CD14-positive monocyte (primary cell): ENCODE measurements around the gene ATAD5. TPM values are rescaled to one million over a fixed set of nuclear protein-coding genes. Genes with fewer than 3 reads are reported as not detected.
A peak's percentile ranks its signal among the peaks of the same experiment; 100 is the strongest.

ENCODE experiments used
- DNase-seq, 3 donors: peaks; one replicate each; pipeline ENCODE4 v3.0.0-alpha.2; 2011 to 2022
- H2AFZ ChIP-seq: 2 replicates; pipeline ENCODE4 v1.6.0; 2012; ENCODE audit warnings: mild to moderate bottlenecking, low read depth, low read length, inconsistent platforms; ENCODE audit not compliant: insufficient read depth, poor library complexity, severe bottlenecking
- H3K27ac ChIP-seq, 2 donors: 1 replicate in 1 of 2; 2 replicates in 1 of 2; pipeline ENCODE4 v1.5.1; 2012 to 2013; ENCODE audit warnings: low read length in 2 of 2, control low read depth in 1 of 2, inconsistent platforms in 1 of 2, low read depth in 1 of 2, mild to moderate bottlenecking in 1 of 2
- H3K27me3 ChIP-seq, 2 donors: one replicate each; pipeline versions ENCODE4 v1.6.0 to v1.6.1; 2011 to 2013; ENCODE audit warnings: low read length in 2 of 2; ENCODE audit not compliant: control insufficient read depth in 2 of 2, insufficient read depth in 2 of 2
- H3K36me3 ChIP-seq, 2 donors: replicated peaks in 1 of 2; 1 replicate in 1 of 2; 2 replicates in 1 of 2; pipeline versions ENCODE4 v1.5.1 to v1.6.1; 2012 to 2013; ENCODE audit warnings: low read length in 2 of 2, control low read depth in 1 of 2, inconsistent platforms in 1 of 2, mild to moderate bottlenecking in 1 of 2; ENCODE audit not compliant: insufficient read depth in 2 of 2, control insufficient read depth in 1 of 2
- H3K4me1 ChIP-seq, 2 donors: 1 replicate in 1 of 2; 2 replicates in 1 of 2; pipeline versions ENCODE4 v1.5.1 to v1.6.1; 2012 to 2013; ENCODE audit warnings: low read length in 2 of 2, control low read depth in 1 of 2, inconsistent platforms in 1 of 2, mild to moderate bottlenecking in 1 of 2, moderate library complexity in 1 of 2; ENCODE audit not compliant: insufficient read depth in 2 of 2, control insufficient read depth in 1 of 2
- H3K4me2 ChIP-seq: replicated peaks from 2 replicates; pipeline ENCODE3; 2012; ENCODE audit warnings: low read length, moderate library complexity, mild to moderate bottlenecking; ENCODE audit not compliant: poor library complexity, severe bottlenecking; ENCODE audit errors: extremely low read depth
- H3K4me3 ChIP-seq, 3 experiments: fragments of 200-600 bp in 1 of 3; sonication (generic) in 1 of 3; replicated peaks in 1 of 3; 1 replicate in 2 of 3; 2 replicates in 1 of 3; pipeline ENCODE4 v1.5.1; 2011 to 2013; ENCODE audit warnings: low read length in 3 of 3, mild to moderate bottlenecking in 3 of 3, control low read depth in 2 of 3, low read depth in 2 of 3, inconsistent platforms in 1 of 3, moderate library complexity in 1 of 3
- H3K79me2 ChIP-seq: 2 replicates; pipeline ENCODE4 v1.6.0; 2012; ENCODE audit warnings: mild to moderate bottlenecking, control low read depth, inconsistent platforms, low read length, moderate library complexity; ENCODE audit not compliant: insufficient read depth
- H3K9ac ChIP-seq: 2 replicates; pipeline ENCODE4 v1.6.0; 2017; ENCODE audit warnings: low read length, mild to moderate bottlenecking; ENCODE audit not compliant: insufficient read depth, poor library complexity, severe bottlenecking
- H3K9me3 ChIP-seq, 2 donors: replicated peaks in 1 of 2; 1 replicate in 1 of 2; 2 replicates in 1 of 2; pipeline versions ENCODE4 v1.5.1 to v1.6.1; 2012 to 2013; ENCODE audit warnings: low read length in 2 of 2, control low read depth in 1 of 2; ENCODE audit not compliant: control insufficient read depth in 1 of 2, insufficient read depth in 1 of 2
- H4K20me1 ChIP-seq: 2 replicates; pipeline ENCODE4 v1.6.0; 2012; ENCODE audit warnings: mild to moderate bottlenecking, low read length, control low read depth, moderate library complexity; ENCODE audit not compliant: insufficient read depth
- H3K27ac Mint-ChIP-seq, 7 donors: one replicate each; pipeline ENCODE4 v1.8.0; 2020; ENCODE audit warnings: mild to moderate bottlenecking in 7 of 7, mixed read lengths in 7 of 7, moderate library complexity in 6 of 7, inconsistent platforms in 2 of 7
- H3K27me3 Mint-ChIP-seq, 3 donors: one replicate each; pipeline ENCODE4 v1.8.0; 2021 to 2022; ENCODE audit warnings: low read depth in 3 of 3, mild to moderate bottlenecking in 3 of 3, mixed read lengths in 3 of 3, moderate library complexity in 3 of 3, inconsistent platforms in 1 of 3
- H3K36me3 Mint-ChIP-seq, 2 donors: one replicate each; pipeline ENCODE4 v1.8.0; 2020; ENCODE audit warnings: mixed read lengths in 2 of 2, inconsistent platforms in 1 of 2, mild to moderate bottlenecking in 1 of 2
- H3K4me1 Mint-ChIP-seq: one replicate; pipeline ENCODE4 v1.8.0; 2020; ENCODE audit warnings: mild to moderate bottlenecking, mixed read lengths
- H3K4me3 Mint-ChIP-seq, 2 donors: one replicate each; pipeline ENCODE4 v1.8.0; 2020; ENCODE audit warnings: mild to moderate bottlenecking in 2 of 2, mixed read lengths in 2 of 2, moderate library complexity in 1 of 2
- H3K9me3 Mint-ChIP-seq, 7 donors: one replicate each; pipeline ENCODE4 v1.8.0; 2020 to 2022; ENCODE audit warnings: mixed read lengths in 7 of 7, mild to moderate bottlenecking in 6 of 7, moderate library complexity in 6 of 7, inconsistent platforms in 2 of 7
- WGBS: methylation state at CpG from one replicate; pipeline ENCODE4 v1.1.5; 2013; ENCODE audit warnings: missing lambda C conversion rate; ENCODE audit not compliant: insufficient coverage; 5-methylcytosine and 5-hydroxymethylcytosine counted together
- intact Hi-C, 2 donors: fragments of 100-400 bp; cut with micrococcal nuclease; formaldehyde crosslinking; loops; one replicate each; pipeline versions ENCODE4 v1.15.0 to v1.15.1; 2023
- polyA plus RNA-seq, 3 donors: library from polyadenylated mRNA; depleted of rRNA in 1 of 3; unstranded in 2 of 3; stranded (reverse) in 1 of 3; fragments of 300-500 nt in 2 of 3; fragments of >200 nt in 1 of 3; fragmentation: Illumina TruSeq in 2 of 3; gene quantifications; 1 replicate in 2 of 3; 2 replicates in 1 of 3; pipeline ENCODE4 v1.2.3, GENCODE V29; 2012 to 2021
- TF ChIP-seq, protein P1 (sequence below): fragments of 200-600 bp; IDR thresholded peaks from one replicate; pipeline ENCODE4 v1.8.0; 2022; ENCODE audit warnings: antibody characterized with exemption, mild to moderate bottlenecking

ATAD5 gene
- polyA plus RNA-seq, 3 donors, result 0.24 to 0.57 (median 0.42) TPM

DNA sequence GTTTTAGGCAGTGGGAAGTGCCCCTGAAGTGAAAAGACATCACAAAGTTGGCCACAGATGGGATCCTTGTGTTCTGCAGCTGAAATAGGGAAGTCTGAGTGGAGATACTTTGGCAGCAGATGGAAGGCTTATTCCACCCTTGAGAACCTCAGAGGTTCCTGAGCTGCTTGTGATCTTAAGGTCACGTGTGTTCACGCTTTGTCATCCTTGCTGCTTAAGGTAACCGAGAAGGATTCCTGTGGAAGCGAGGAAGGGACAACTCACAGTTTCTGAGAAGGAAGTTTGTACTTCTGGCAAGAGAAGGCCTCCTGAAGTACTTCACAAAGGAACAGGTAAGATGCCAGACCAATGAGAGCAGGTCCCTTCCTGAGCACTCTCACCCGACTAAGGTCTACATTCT is 102.2 kb downstream of the ATAD5 start:
- WGBS, result 30% methylated on average over 5 of the region's 5 CpGs
- Mint-ChIP-seq H3K36me3 (peaks cover 81 to 91% of the 10 kb centered on the region in 2 donors), H3K27me3 (peaks cover 0 to 1% (median 1%) of the 10 kb centered on the region in 3 donors), H3K4me1 (peaks cover 26% of the 10 kb centered on the region), H3K27ac (peak overlapping the region in 3 of 7 donors; percentile 3 to 65 (median 48)), H3K9me3 (no peaks in the 10 kb centered on the region), H3K4me3 (no peak overlapping the region)
- Histone ChIP-seq H4K20me1 (peaks cover 5% of the 10 kb centered on the region), H3K9me3 (no peaks in the 10 kb centered on the region), H3K4me1 (peaks cover 20 to 23% of the 10 kb centered on the region in 2 donors), H3K4me3 (no peak overlapping the region), H3K79me2 (no peaks in the 10 kb centered on the region), H2AFZ (no peak overlapping the region), H3K4me2 (no peak overlapping the region), H3K36me3 (peaks cover 69 to 98% of the 10 kb centered on the region in 2 donors), H3K27ac (peak overlapping the region in 1 of 2 donors; percentile 45), H3K27me3 (no peaks in the 10 kb centered on the region), H3K9ac (no peak overlapping the region)
- intact Hi-C loops, result no loop called here
- TF ChIP-seq, protein P1, sequence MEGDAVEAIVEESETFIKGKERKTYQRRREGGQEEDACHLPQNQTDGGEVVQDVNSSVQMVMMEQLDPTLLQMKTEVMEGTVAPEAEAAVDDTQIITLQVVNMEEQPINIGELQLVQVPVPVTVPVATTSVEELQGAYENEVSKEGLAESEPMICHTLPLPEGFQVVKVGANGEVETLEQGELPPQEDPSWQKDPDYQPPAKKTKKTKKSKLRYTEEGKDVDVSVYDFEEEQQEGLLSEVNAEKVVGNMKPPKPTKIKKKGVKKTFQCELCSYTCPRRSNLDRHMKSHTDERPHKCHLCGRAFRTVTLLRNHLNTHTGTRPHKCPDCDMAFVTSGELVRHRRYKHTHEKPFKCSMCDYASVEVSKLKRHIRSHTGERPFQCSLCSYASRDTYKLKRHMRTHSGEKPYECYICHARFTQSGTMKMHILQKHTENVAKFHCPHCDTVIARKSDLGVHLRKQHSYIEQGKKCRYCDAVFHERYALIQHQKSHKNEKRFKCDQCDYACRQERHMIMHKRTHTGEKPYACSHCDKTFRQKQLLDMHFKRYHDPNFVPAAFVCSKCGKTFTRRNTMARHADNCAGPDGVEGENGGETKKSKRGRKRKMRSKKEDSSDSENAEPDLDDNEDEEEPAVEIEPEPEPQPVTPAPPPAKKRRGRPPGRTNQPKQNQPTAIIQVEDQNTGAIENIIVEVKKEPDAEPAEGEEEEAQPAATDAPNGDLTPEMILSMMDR, result no peak
- peak in 1 of 3 donors; percentile 11 for DNase-seq

DNA sequence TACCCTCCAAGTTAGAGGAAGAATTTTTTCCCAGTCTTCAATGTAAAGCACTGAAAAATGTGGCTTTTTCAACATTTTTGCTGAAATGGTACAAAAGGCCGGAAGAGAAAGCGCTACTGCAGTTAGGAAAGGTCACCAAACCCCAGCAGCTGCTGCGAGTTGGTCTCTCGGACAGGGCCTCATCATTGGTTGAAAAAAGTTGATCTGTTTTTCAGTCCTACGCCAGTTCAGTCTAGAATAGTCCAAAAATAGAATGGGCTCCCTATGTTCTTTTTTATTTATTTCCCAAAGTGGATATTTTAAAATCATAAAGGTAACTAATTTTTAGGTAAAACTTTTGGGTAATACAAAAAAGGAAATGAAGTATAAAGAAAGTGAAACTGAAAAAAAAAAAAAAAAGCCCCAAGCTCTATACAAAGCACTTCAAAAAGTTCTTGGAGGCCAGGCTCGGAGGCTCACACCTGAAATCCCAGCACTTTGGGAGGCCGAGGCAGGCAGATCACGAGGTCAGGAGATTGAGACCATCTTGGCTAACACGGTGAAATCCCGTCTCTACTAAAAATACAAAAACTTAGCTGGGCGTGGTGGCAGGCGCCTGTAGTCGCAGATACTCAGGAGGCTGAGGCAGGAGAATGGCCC is 107.4 kb downstream of the ATAD5 start:
- Histone ChIP-seq H3K27ac (peak overlapping the region; percentile 54 to 76), H3K36me3 (peaks cover 65 to 95% of the 10 kb centered on the region in 2 donors), H2AFZ (no peak overlapping the region), H3K9ac (no peak overlapping the region), H3K4me2 (peak overlapping the region; percentile 46), H3K9me3 (no peaks in the 10 kb centered on the region), H3K4me1 (peaks cover 24 to 33% of the 10 kb centered on the region in 2 donors), H4K20me1 (no peaks in the 10 kb centered on the region), H3K4me3 (no peak overlapping the region), H3K79me2 (no peaks in the 10 kb centered on the region), H3K27me3 (no peaks in the 10 kb centered on the region)
- TF ChIP-seq, protein P1, result no peak
- Mint-ChIP-seq H3K4me3 (peak overlapping the region in 1 of 2 donors; percentile 39), H3K36me3 (peaks cover 77 to 93% of the 10 kb centered on the region in 2 donors), H3K27me3 (peaks cover 0 to 1% (median 0%) of the 10 kb centered on the region in 3 donors), H3K27ac (peak overlapping the region; percentile 61 to 86 (median 79)), H3K9me3 (peaks cover 0 to 2% (median 0%) of the 10 kb centered on the region in 7 donors), H3K4me1 (peaks cover 25% of the 10 kb centered on the region)
- 72% methylated on average over 5 of the region's 13 CpGs for WGBS
- no peak for DNase-seq
- intact Hi-C loops, result loop anchor here in 1 of 2 donors (5.0 kb wide), 1 partner anchor 33 kb away; the partner anchor contains the start of gene RNF135
